Activated naive CD8-positive, alpha-beta T cell treated with anti-CD3 and anti-CD28 coated beads for 36 hours (primary cell): ENCODE measurements around the gene OR2D2. TPM values are rescaled to one million over a fixed set of nuclear protein-coding genes. Genes with fewer than 3 reads are reported as not detected.
"Not testable (repeated sequence)": the region's sequence is repeated elsewhere in the genome, so short reads cannot be mapped to it uniquely, and the experiment has no call there.

Source experiments
- DNase-seq: peaks from one replicate; pipeline ENCODE4 v3.0.0; 2021
- H3K27ac Mint-ChIP-seq: one replicate; pipeline ENCODE4 v1.8.0; 2022; ENCODE audit warnings: mild to moderate bottlenecking, moderate library complexity, mixed read lengths
- H3K27me3 Mint-ChIP-seq: one replicate; pipeline ENCODE4 v1.8.0; 2022; ENCODE audit warnings: mild to moderate bottlenecking, mixed read lengths
- H3K36me3 Mint-ChIP-seq: one replicate; pipeline ENCODE4 v1.8.0; 2021; ENCODE audit warnings: mild to moderate bottlenecking, mixed read lengths
- H3K4me1 Mint-ChIP-seq: one replicate; pipeline ENCODE4 v1.8.0; 2021; ENCODE audit warnings: mixed read lengths
- H3K4me3 Mint-ChIP-seq: one replicate; pipeline ENCODE4 v1.8.0; 2022; ENCODE audit warnings: mild to moderate bottlenecking, moderate library complexity, mixed read lengths
- H3K9me3 Mint-ChIP-seq: one replicate; pipeline ENCODE4 v1.8.0; 2022; ENCODE audit warnings: mixed read lengths
- total RNA-seq, 2 experiments: library from RNA; stranded (reverse); gene quantifications; one replicate each; pipeline ENCODE4 v1.2.3, GENCODE V29; 2021

Gene OR2D2
- total RNA-seq, 2 experiments from 2014 or later: not detected

GRCh38 chr11:6900327-6900999, 8.2 kb upstream of the OR2D2 start:
- Mint-ChIP-seq H3K27me3 (peaks cover 11% of the 10 kb centered on the region), H3K27ac (no peak overlapping the region), H3K4me3 (no peak overlapping the region), H3K4me1 (no peaks in the 10 kb centered on the region), H3K9me3 (no peaks in the 10 kb centered on the region), H3K36me3 (no peaks in the 10 kb centered on the region)
- no peak for DNase-seq

DNA sequence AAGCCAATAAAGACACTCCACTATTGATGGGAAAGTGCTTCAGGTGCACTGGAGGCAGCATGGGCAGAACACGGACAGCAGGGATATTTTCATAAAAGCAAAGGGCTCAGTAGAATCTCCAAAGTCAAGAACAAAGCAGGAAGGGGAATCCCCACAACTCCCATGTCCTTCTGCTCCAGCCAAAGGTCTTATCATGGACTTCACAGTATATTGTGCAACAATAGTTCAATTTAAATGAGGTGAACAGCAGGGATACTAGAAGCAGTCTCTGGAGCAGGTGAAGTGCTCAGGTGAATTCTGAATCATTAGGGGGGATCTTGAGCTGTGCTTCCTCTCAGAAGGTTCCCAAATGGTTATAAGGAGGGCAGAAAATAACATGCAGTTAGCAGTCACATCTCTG, 6.6 kb upstream of the OR2D2 start:
- Mint-ChIP-seq H3K27ac (no peak overlapping the region), H3K36me3 (no peaks in the 10 kb centered on the region), H3K9me3 (no peaks in the 10 kb centered on the region)

GRCh38 chr11:6895010-6895409, 2.7 kb upstream of the OR2D2 start:
- no peaks in the 10 kb centered on the region for H3K36me3 Mint-ChIP-seq
- no peaks in the 10 kb centered on the region for H3K9me3 Mint-ChIP-seq
- peaks cover 18% of the 10 kb centered on the region for H3K27me3 Mint-ChIP-seq
- DNase-seq: no peak
- H3K4me1 Mint-ChIP-seq: no peaks in the 10 kb centered on the region
- H3K27ac Mint-ChIP-seq: no peak overlapping the region
- H3K4me3 Mint-ChIP-seq: no peak overlapping the region

More for the DNA sequence above, 6.6 kb upstream of the OR2D2 start:
- no peak overlapping the region for H3K4me3 Mint-ChIP-seq
- peaks cover 17% of the 10 kb centered on the region for H3K27me3 Mint-ChIP-seq
- H3K4me1 Mint-ChIP-seq: no peaks in the 10 kb centered on the region
- no peak for DNase-seq

DNA sequence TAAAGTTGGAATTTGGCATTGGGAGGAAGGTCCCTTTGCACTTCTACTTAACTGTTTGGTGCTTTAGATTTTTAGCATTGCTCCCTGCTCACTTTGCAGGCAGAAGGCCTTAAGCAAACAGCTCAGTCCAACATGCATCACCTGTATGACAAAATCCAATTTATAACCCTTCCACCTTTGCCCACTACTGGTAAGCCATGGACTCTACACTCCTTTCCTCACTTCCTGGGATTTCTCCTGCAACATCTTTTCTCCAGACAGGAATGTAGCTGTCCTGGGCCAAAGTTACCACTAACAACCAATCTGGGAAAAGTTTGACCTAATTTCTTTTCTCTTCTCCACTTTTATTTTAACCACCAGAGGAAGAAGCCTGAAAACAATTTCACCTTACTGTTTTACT, 1.8 kb upstream of the OR2D2 start:
- no peak overlapping the region for H3K4me3 Mint-ChIP-seq
- no peak overlapping the region for H3K27ac Mint-ChIP-seq
- no peaks in the 10 kb centered on the region for H3K4me1 Mint-ChIP-seq
- H3K36me3 Mint-ChIP-seq: no peaks in the 10 kb centered on the region
- DNase-seq: no peak
- peaks cover 18% of the 10 kb centered on the region for H3K27me3 Mint-ChIP-seq
- no peaks in the 10 kb centered on the region for H3K9me3 Mint-ChIP-seq

- peaks cover 8% of the 10 kb centered on the region for H3K27me3 Mint-ChIP-seq
- H3K4me1 Mint-ChIP-seq: no peaks in the 10 kb centered on the region
- DNase-seq: no peak
- H3K9me3 Mint-ChIP-seq: no peaks in the 10 kb centered on the region
- no peak overlapping the region for H3K4me3 Mint-ChIP-seq
- H3K27ac Mint-ChIP-seq: no peak overlapping the region
- H3K36me3 Mint-ChIP-seq: no peaks in the 10 kb centered on the region
Measured at GRCh38 chr11:6889835-6890234, 2.5 kb downstream of the OR2D2 start.

- H3K4me3 Mint-ChIP-seq: no peak overlapping the region
- peaks cover 11% of the 10 kb centered on the region for H3K27me3 Mint-ChIP-seq
- DNase-seq: no peak
- H3K9me3 Mint-ChIP-seq: no peaks in the 10 kb centered on the region
- no peaks in the 10 kb centered on the region for H3K36me3 Mint-ChIP-seq
- no peak overlapping the region for H3K27ac Mint-ChIP-seq
- H3K4me1 Mint-ChIP-seq: no peaks in the 10 kb centered on the region
Measured at GRCh38 chr11:6888830-6889229, 3.5 kb downstream of the OR2D2 start.

- not testable (repeated sequence) for H3K9me3 Mint-ChIP-seq, DNase-seq, H3K4me1 Mint-ChIP-seq, H3K27ac Mint-ChIP-seq, H3K36me3 Mint-ChIP-seq, H3K4me3 Mint-ChIP-seq
- peaks cover 13% of the 10 kb centered on the region for H3K27me3 Mint-ChIP-seq
Measured at GRCh38 chr11:6887711-6888110, 4.6 kb downstream of the OR2D2 start.

DNA sequence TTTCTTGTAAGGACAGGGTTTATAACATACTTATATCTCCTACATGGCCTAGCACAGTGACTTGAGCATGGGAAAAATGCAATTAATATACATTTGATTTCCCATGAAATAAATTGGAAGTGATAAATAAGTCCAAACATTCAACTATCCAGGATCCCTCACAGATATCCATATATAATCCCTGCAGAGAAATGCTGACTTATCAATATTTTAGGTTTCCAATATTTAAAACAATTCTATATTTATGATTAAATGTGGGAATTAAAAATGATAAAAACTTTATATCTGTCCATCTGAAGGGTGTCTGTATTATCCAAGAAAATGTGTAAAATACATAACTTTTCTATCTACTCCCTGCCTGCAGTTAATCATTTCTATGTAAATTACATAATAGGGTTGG, 9.5 kb downstream of the OR2D2 start:
- peaks cover 10% of the 10 kb centered on the region for H3K27me3 Mint-ChIP-seq

GRCh38 chr11:6876914-6877313, 15.4 kb downstream of the OR2D2 start:
- Mint-ChIP-seq H3K36me3 (no peaks in the 10 kb centered on the region), H3K9me3 (peaks cover 1% of the 10 kb centered on the region), H3K4me1 (no peaks in the 10 kb centered on the region), H3K4me3 (no peak overlapping the region), H3K27me3 (no peaks in the 10 kb centered on the region), H3K27ac (no peak overlapping the region)
- no peak for DNase-seq

More for the DNA sequence above, 9.5 kb downstream of the OR2D2 start:
- H3K9me3 Mint-ChIP-seq: no peaks in the 10 kb centered on the region
- no peak overlapping the region for H3K4me3 Mint-ChIP-seq
- no peak for DNase-seq
- H3K27ac Mint-ChIP-seq: no peak overlapping the region
- no peaks in the 10 kb centered on the region for H3K36me3 Mint-ChIP-seq
- no peaks in the 10 kb centered on the region for H3K4me1 Mint-ChIP-seq

DNA sequence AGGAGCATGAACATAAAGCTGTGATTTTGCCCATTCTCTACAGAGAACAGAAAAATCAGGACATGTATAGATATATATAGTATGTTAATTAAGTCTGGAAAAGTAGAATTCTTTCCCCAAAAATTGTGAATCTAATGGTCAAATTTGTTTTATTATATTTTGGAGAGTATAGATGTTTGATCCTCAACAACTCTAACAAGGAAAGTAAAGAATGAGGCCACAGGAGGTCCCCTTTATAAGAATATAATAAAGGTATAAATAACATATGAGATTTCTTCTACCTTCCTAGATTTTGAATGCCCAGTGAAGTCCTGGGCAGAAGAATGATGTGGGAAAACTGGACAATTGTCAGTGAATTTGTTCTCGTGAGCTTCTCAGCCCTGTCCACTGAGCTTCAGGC, 16.0 kb downstream of the OR2D2 start, which contains the start of gene OR10A4:
OR10A4 (plus strand) TSS at position 301 of the 400 bp plus-strand sequence; CDS start at position 324, 23 bp downstream.
- Mint-ChIP-seq H3K9me3 (peaks cover 1% of the 10 kb centered on the region), H3K36me3 (no peaks in the 10 kb centered on the region), H3K4me1 (no peaks in the 10 kb centered on the region), H3K27me3 (no peaks in the 10 kb centered on the region), H3K27ac (no peak within 1 kb of the TSS), H3K4me3 (no peak within 1 kb of the TSS)
- no peak for DNase-seq

- Mint-ChIP-seq H3K27ac (no peak overlapping the region), H3K27me3 (no peaks in the 10 kb centered on the region), H3K4me3 (no peak overlapping the region), H3K4me1 (no peaks in the 10 kb centered on the region), H3K36me3 (no peaks in the 10 kb centered on the region), H3K9me3 (peaks cover 1% of the 10 kb centered on the region)
- no peak for DNase-seq
Measured at GRCh38 chr11:6875761-6876160, 16.5 kb downstream of the OR2D2 start.

DNA sequence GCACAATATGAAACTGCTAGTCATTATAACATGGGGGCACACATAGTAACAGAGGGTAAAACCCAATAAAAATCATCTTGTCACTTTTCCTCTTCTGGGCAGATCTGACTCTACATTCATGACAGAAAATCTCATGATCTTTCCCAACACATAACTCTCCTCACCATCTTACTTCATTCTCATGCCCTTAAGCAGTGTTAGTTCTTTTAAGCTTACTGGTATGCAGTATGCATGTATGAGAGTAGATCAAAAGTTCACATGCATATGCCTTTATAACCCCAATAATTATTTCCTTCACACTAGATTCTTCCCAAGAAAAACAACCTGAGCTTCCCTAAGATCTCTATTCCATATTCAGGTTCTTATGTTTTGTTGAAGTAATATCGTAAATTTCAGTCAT, 21.0 kb downstream of the OR2D2 start:
- no peaks in the 10 kb centered on the region for H3K36me3 Mint-ChIP-seq
- H3K27ac Mint-ChIP-seq: no peak overlapping the region
- no peak overlapping the region for H3K4me3 Mint-ChIP-seq
- no peak for DNase-seq
- no peaks in the 10 kb centered on the region for H3K4me1 Mint-ChIP-seq
- no peaks in the 10 kb centered on the region for H3K9me3 Mint-ChIP-seq
- H3K27me3 Mint-ChIP-seq: no peaks in the 10 kb centered on the region

DNA sequence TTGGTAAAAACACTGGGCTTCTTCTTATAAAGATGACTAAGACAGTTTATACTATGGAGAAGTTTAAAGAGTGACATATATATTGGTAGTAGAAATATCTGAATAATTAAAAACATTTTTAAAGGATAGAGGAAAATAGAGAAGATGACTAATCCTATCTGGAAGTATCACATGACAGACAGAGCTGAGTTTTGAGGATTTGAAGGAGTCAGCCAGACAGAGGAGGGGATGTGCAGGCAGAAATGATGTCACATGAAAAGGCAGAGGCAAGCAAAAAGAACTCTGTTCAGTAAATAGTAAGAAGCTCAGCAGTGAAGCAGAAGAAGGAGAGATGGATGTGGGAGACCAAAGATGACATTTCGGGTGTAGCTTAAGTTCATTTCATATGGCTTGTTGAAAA, 27.9 kb downstream of the OR2D2 start:
- Mint-ChIP-seq H3K9me3 (peaks cover 5% of the 10 kb centered on the region), H3K4me1 (no peaks in the 10 kb centered on the region), H3K4me3 (no peak overlapping the region), H3K36me3 (peaks cover 3% of the 10 kb centered on the region), H3K27ac (no peak overlapping the region), H3K27me3 (no peaks in the 10 kb centered on the region)
- DNase-seq: no peak

- peaks cover 3% of the 10 kb centered on the region for H3K36me3 Mint-ChIP-seq
- no peak for DNase-seq
- H3K4me3 Mint-ChIP-seq: no peak within 1 kb of the TSS
- H3K27me3 Mint-ChIP-seq: peaks cover 3% of the 10 kb centered on the region
- no peaks in the 10 kb centered on the region for H3K4me1 Mint-ChIP-seq
- H3K9me3 Mint-ChIP-seq: peaks cover 5% of the 10 kb centered on the region
- H3K27ac Mint-ChIP-seq: no peak within 1 kb of the TSS
Measured at GRCh38 chr11:6862961-6863360, 29.3 kb downstream of the OR2D2 start, which contains the start of gene OR10A2. TSS of gene OR10A2 (plus strand) at chr11:6863057. CDS start at chr11:6869755, 6,698 bp downstream.

GRCh38 chr11:6856871-6857270, 35.4 kb downstream of the OR2D2 start:
- peaks cover 3% of the 10 kb centered on the region for H3K27me3 Mint-ChIP-seq
- H3K9me3 Mint-ChIP-seq: peaks cover 14% of the 10 kb centered on the region
- H3K4me3 Mint-ChIP-seq: no peak overlapping the region
- no peak overlapping the region for H3K27ac Mint-ChIP-seq
- no peak for DNase-seq
- H3K4me1 Mint-ChIP-seq: peaks cover 7% of the 10 kb centered on the region
- peaks cover 4% of the 10 kb centered on the region for H3K36me3 Mint-ChIP-seq

- Mint-ChIP-seq H3K4me3 (no peak overlapping the region), H3K36me3 (peaks cover 8% of the 10 kb centered on the region), H3K27ac (no peak overlapping the region), H3K9me3 (peaks cover 17% of the 10 kb centered on the region), H3K4me1 (peaks cover 7% of the 10 kb centered on the region), H3K27me3 (peaks cover 3% of the 10 kb centered on the region)
- DNase-seq: no peak
Measured at GRCh38 chr11:6855971-6856541, 36.2 kb downstream of the OR2D2 start.
